Measurements from ENCODE around the gene NTN5. TPM values are rescaled to one million over a fixed set of nuclear protein-coding genes. Genes with fewer than 3 reads are reported as not detected.

Gene NTN5
- total and polyA plus RNA-seq, 9 of the 15 experiments (the other 6 are each of a cell fraction or from before 2014, with no cell fraction given) = not detected

DNA sequence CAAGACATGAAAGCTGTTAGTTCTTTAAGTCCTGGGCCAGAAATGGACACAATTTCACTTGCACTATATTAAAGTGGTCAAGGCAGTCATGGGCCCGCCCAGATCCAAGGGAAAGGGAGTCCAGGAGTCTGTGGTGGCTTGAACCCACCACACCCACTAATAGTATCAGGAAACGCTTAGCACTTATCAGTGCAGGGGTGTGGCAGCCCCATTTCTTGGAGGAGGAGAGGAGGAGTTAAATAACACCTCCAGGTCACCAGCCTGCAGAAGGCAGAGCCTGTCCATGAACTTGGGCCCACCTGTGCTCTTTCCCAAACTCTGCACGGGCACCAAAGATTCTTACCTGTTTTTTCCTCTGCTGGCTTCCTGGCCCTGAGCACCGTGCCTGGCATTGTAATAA lies 5.4 kb upstream of the NTN5 start (continued):
- TF ChIP-seq, protein P1, sequence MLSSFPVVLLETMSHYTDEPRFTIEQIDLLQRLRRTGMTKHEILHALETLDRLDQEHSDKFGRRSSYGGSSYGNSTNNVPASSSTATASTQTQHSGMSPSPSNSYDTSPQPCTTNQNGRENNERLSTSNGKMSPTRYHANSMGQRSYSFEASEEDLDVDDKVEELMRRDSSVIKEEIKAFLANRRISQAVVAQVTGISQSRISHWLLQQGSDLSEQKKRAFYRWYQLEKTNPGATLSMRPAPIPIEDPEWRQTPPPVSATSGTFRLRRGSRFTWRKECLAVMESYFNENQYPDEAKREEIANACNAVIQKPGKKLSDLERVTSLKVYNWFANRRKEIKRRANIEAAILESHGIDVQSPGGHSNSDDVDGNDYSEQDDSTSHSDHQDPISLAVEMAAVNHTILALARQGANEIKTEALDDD (IDR thresholded peaks at IDR 0.05) = peak; percentile 31; the same call in 1 of the 2 replicates
- peak; percentile 22; the same call in 1 of the 2 replicates for TF ChIP-seq HDAC2 (IDR thresholded peaks at IDR 0.05)
- no peak for TF ChIP-seq PPARD (CRISPR knock-in tag; IDR thresholded peaks at IDR 0.05)
- TF ChIP-seq TEAD4 (IDR thresholded peaks at IDR 0.05; ENCODE audit: low read length) = peak; percentile 17; the same call in 1 of the 2 replicates
- TF ChIP-seq TEAD4 (CRISPR knock-in tag; IDR thresholded peaks at IDR 0.05; ENCODE audit: borderline replicate concordance) = no peak
- TF ChIP-seq NR3C1 (CRISPR knock-in tag; IDR thresholded peaks at IDR 0.05) = no peak
- TF ChIP-seq SAP30 (IDR thresholded peaks at IDR 0.05; ENCODE audit: borderline replicate concordance, insufficient read depth, low read depth, low read length, poor library complexity, severe bottlenecking) = no peak
- TF ChIP-seq, protein P2, sequence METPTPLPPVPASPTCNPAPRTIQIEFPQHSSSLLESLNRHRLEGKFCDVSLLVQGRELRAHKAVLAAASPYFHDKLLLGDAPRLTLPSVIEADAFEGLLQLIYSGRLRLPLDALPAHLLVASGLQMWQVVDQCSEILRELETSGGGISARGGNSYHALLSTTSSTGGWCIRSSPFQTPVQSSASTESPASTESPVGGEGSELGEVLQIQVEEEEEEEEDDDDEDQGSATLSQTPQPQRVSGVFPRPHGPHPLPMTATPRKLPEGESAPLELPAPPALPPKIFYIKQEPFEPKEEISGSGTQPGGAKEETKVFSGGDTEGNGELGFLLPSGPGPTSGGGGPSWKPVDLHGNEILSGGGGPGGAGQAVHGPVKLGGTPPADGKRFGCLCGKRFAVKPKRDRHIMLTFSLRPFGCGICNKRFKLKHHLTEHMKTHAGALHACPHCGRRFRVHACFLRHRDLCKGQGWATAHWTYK (CRISPR knock-in tag; IDR thresholded peaks at IDR 0.05) = no peak
- TF ChIP-seq, protein P3, sequence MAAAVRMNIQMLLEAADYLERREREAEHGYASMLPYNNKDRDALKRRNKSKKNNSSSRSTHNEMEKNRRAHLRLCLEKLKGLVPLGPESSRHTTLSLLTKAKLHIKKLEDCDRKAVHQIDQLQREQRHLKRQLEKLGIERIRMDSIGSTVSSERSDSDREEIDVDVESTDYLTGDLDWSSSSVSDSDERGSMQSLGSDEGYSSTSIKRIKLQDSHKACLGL (CRISPR knock-in tag; IDR thresholded peaks at IDR 0.05; ENCODE audit: borderline replicate concordance, poor library complexity, severe bottlenecking) = no peak
- TF ChIP-seq, protein P4, sequence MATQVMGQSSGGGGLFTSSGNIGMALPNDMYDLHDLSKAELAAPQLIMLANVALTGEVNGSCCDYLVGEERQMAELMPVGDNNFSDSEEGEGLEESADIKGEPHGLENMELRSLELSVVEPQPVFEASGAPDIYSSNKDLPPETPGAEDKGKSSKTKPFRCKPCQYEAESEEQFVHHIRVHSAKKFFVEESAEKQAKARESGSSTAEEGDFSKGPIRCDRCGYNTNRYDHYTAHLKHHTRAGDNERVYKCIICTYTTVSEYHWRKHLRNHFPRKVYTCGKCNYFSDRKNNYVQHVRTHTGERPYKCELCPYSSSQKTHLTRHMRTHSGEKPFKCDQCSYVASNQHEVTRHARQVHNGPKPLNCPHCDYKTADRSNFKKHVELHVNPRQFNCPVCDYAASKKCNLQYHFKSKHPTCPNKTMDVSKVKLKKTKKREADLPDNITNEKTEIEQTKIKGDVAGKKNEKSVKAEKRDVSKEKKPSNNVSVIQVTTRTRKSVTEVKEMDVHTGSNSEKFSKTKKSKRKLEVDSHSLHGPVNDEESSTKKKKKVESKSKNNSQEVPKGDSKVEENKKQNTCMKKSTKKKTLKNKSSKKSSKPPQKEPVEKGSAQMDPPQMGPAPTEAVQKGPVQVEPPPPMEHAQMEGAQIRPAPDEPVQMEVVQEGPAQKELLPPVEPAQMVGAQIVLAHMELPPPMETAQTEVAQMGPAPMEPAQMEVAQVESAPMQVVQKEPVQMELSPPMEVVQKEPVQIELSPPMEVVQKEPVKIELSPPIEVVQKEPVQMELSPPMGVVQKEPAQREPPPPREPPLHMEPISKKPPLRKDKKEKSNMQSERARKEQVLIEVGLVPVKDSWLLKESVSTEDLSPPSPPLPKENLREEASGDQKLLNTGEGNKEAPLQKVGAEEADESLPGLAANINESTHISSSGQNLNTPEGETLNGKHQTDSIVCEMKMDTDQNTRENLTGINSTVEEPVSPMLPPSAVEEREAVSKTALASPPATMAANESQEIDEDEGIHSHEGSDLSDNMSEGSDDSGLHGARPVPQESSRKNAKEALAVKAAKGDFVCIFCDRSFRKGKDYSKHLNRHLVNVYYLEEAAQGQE (IDR thresholded peaks at IDR 0.05; ENCODE audit: borderline replicate concordance) = peak; percentile 7; the same call in 1 of the 2 replicates
- TF ChIP-seq, protein P4 (CRISPR knock-in tag; IDR thresholded peaks at IDR 0.05; ENCODE audit: low read depth) = no peak
- TF ChIP-seq PHB2 (IDR thresholded peaks at IDR 0.05; ENCODE audit: low read depth) = no peak
- TF ChIP-seq ZNF699 (CRISPR knock-in tag; IDR thresholded peaks at IDR 0.05; ENCODE audit: insufficient replicate concordance) = no peak
- no peak for TF ChIP-seq LCOR (CRISPR knock-in tag; IDR thresholded peaks at IDR 0.05)
- TF ChIP-seq ZEB2 (IDR thresholded peaks at IDR 0.05) = 0 out of 2 replicates have a peak, but pooled peaks have one; percentile 18
- TF ChIP-seq, protein P5, sequence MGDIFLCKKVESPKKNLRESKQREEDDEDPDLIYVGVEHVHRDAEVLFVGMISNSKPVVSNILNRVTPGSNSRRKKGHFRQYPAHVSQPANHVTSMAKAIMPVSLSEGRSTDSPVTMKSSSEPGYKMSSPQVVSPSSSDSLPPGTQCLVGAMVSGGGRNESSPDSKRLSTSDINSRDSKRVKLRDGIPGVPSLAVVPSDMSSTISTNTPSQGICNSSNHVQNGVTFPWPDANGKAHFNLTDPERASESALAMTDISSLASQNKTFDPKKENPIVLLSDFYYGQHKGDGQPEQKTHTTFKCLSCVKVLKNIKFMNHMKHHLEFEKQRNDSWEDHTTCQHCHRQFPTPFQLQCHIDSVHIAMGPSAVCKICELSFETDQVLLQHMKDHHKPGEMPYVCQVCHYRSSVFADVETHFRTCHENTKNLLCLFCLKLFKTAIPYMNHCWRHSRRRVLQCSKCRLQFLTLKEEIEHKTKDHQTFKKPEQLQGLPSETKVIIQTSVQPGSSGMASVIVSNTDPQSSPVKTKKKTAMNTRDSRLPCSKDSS (IDR thresholded peaks at IDR 0.05; ENCODE audit: low read depth, partially characterized antibody) = no peak
- TF ChIP-seq EZH2 (IDR thresholded peaks at IDR 0.05; ENCODE audit: borderline replicate concordance, low read depth, low read length) = no peak
